WTC11 (cell line): ENCODE results near the gene MEAK7. TPM values are rescaled to one million over a fixed set of nuclear protein-coding genes. Genes with fewer than 3 reads are reported as not detected.
A peak's percentile ranks its signal among the peaks of the same experiment; 100 is the strongest.

Experiments
- ATAC-seq: fragments of 200-7000 bp; cut with Tn5 transposase; 2 replicates; pipeline ENCODE4 v1.10.0; 2021; ENCODE audit warnings: mild to moderate bottlenecking, moderate library complexity
- CTCF ChIA-PET: fragments of 300-600 bp; sonication (Branson Sonifier 250); formaldehyde crosslinking; loops from one replicate; lab custom pipeline; 2021; ENCODE audit warnings: antibody characterized with exemption; lab: Charles Lee
- POLR2A ChIA-PET: fragments of 350-600 bp; sonication (Branson Sonifier 250); formaldehyde crosslinking; loops from one replicate; lab custom pipeline; 2021; ENCODE audit warnings: antibody characterized with exemption; lab: Charles Lee
- DNase-seq: peaks from one replicate; pipeline ENCODE4 v3.0.0; 2021; ENCODE audit warnings: low spot score
- H3K27ac Mint-ChIP-seq: 2 replicates; pipeline ENCODE4 v1.8.0; 2021; ENCODE audit warnings: mixed read lengths
- H3K27me3 Mint-ChIP-seq: 2 replicates; pipeline ENCODE4 v1.8.0; 2021; ENCODE audit warnings: low read depth, mild to moderate bottlenecking, moderate library complexity, mixed read lengths
- H3K36me3 Mint-ChIP-seq: 2 replicates; pipeline ENCODE4 v1.8.0; 2021; ENCODE audit warnings: mixed read lengths
- H3K4me1 Mint-ChIP-seq: 2 replicates; pipeline ENCODE4 v1.8.0; 2022; ENCODE audit warnings: mixed read lengths
- H3K4me3 Mint-ChIP-seq: 2 replicates; pipeline ENCODE4 v1.8.0; 2021; ENCODE audit warnings: mild to moderate bottlenecking, moderate library complexity, mixed read lengths
- H3K9me3 Mint-ChIP-seq: 2 replicates; pipeline ENCODE4 v1.8.0; 2021; ENCODE audit warnings: mixed read lengths
- CTCF ChIP-seq: fragments of 200-600 bp; IDR thresholded peaks from 2 replicates; pipeline ENCODE4 v1.8.0; 2022; ENCODE audit warnings: antibody characterized with exemption
- EMX1 ChIP-seq: fragments of 250-450 bp; sonication (Bioruptor Pico); IDR thresholded peaks from 2 replicates; pipeline ENCODE4 v1.8.0; 2021; ENCODE audit warnings: mild to moderate bottlenecking
- ETV6 ChIP-seq: sonication (generic); formaldehyde crosslinking; IDR thresholded peaks from 2 replicates; pipeline ENCODE4 v1.8.1; 2022; ENCODE audit warnings: mild to moderate bottlenecking, missing genetic modification reagents
- GABPB1 ChIP-seq: sonication (generic); formaldehyde crosslinking; IDR thresholded peaks from 2 replicates; pipeline ENCODE4 v1.8.1; 2023; ENCODE audit warnings: mild to moderate bottlenecking, missing genetic modification reagents
- GTF2I ChIP-seq: fragments of 250-450 bp; sonication (Bioruptor Pico); conservative IDR thresholded peaks from 2 replicates; pipeline ENCODE4 v1.4.0; 2021; ENCODE audit warnings: mild to moderate bottlenecking
- HMGA2 ChIP-seq: fragments of 250-450 bp; sonication (Bioruptor Pico); IDR thresholded peaks from 2 replicates; pipeline ENCODE4 v1.4.0; 2021; ENCODE audit warnings: mild to moderate bottlenecking, moderate library complexity
- KAT7 ChIP-seq: sonication (generic); formaldehyde crosslinking; IDR thresholded peaks from 2 replicates; pipeline ENCODE4 v1.8.1; 2023; ENCODE audit warnings: missing genetic modification reagents, mild to moderate bottlenecking, borderline replicate concordance
- NR2C2 ChIP-seq: sonication (generic); formaldehyde crosslinking; IDR thresholded peaks from 2 replicates; pipeline ENCODE4 v1.8.0; 2022; ENCODE audit warnings: mild to moderate bottlenecking, missing genetic modification reagents
- RELA ChIP-seq: sonication (generic); formaldehyde crosslinking; IDR thresholded peaks from 2 replicates; pipeline ENCODE4 v1.8.1; 2022; ENCODE audit warnings: missing genetic modification reagents, mild to moderate bottlenecking, borderline replicate concordance
- TP53 ChIP-seq: sonication (generic); formaldehyde crosslinking; IDR thresholded peaks from 2 replicates; pipeline ENCODE4 v1.8.1; 2023; ENCODE audit warnings: mild to moderate bottlenecking, missing genetic modification reagents
- ZBTB21 ChIP-seq: sonication (generic); formaldehyde crosslinking; IDR thresholded peaks from 2 replicates; pipeline ENCODE4 v1.8.1; 2023; ENCODE audit warnings: mild to moderate bottlenecking, missing genetic modification reagents, borderline replicate concordance
- ZNF263 ChIP-seq: sonication (generic); formaldehyde crosslinking; IDR thresholded peaks from 2 replicates; pipeline ENCODE4 v1.8.1; 2022; ENCODE audit warnings: low read depth, mild to moderate bottlenecking, moderate library complexity, missing genetic modification reagents
- ZNF416 ChIP-seq: fragments of 250-450 bp; sonication (Bioruptor Pico); IDR thresholded peaks from 2 replicates; pipeline ENCODE4 v1.9.0; 2021; ENCODE audit warnings: mild to moderate bottlenecking, inconsistent platforms
- ZNF532 ChIP-seq: fragments of 250-450 bp; sonication (Bioruptor Pico); IDR thresholded peaks from 2 replicates; pipeline ENCODE4 v1.9.0; 2021; ENCODE audit warnings: mild to moderate bottlenecking, borderline replicate concordance
- total RNA-seq: library from RNA; stranded (reverse); gene quantifications from 3 replicates; pipeline ENCODE4 v1.2.3, GENCODE V29; 2021
- TF ChIP-seq, protein P1 (sequence below): sonication (generic); formaldehyde crosslinking; IDR thresholded peaks from 2 replicates; pipeline ENCODE4 v1.8.0; 2023; ENCODE audit warnings: missing genetic modification reagents, mild to moderate bottlenecking, borderline replicate concordance

The MEAK7 gene
- total RNA-seq, 1 experiment from 2014 or later = 14.4 TPM

DNA sequence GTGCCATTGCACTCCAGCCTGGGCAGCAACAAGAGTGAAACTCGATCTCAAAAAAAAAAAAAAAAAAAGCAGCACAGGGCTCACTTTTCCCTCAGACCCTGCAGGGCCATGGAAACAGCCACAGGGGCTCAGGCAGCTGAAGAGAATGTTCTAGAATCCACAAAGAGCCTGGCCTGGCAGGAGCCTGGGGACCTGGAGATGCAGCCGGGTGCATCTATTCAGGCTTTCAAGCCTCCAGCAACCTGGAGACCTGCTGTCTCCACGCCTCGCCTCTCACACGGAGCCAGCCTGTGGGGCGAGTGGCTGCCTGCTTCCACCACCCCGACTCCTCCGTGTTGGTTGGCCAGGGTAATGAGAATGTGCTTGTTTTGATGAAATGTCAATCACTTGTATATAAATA, 44.0 kb upstream of the MEAK7 start:
- POLR2A ChIA-PET = interaction anchor here (0.7 kb wide), 1 partner anchor 105 kb away, joined by 5 read pairs; no protein-coding TSS in a partner anchor
- no peak for DNase-seq
- CTCF ChIA-PET = interaction anchor here (1.0 kb wide), 1 partner anchor 42 kb away, joined by 3 read pairs; no protein-coding TSS in a partner anchor
- H3K4me3 Mint-ChIP-seq = no peak overlapping the region
- no peaks in the 10 kb centered on the region for H3K36me3 Mint-ChIP-seq
- no peaks in the 10 kb centered on the region for H3K9me3 Mint-ChIP-seq
- TF ChIP-seq KAT7 (CRISPR knock-in tag) = no peak
- H3K27ac Mint-ChIP-seq = no peak overlapping the region
- ATAC-seq = peak; percentile 56
- H3K27me3 Mint-ChIP-seq = no peaks in the 10 kb centered on the region
- peaks cover 29% of the 10 kb centered on the region for H3K4me1 Mint-ChIP-seq

DNA sequence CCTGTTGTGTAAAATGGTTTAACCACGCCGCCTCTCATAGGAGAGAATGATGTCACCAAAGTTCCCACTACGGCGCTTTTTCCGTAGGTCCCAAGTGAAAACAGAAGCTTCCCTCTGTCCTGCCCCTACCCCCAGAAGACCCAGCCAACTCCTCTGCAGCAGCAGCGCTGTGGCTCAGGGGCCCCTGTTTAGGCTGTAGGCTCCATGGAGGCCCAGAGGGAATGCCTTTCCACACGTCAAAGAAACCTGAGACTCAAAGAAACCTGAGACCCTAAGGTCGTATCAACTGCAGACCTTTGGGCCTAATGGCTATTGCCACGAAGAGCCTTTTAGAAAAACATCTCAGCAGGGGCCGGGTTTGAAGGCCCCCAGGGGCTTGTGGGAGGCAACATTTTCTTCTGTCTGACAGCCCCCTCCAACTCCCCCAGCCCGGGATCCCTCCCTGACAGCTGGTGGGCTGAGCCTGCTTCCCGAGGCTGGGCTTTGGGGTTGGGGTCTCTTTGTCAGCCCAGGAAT, 43.1 kb upstream of the MEAK7 start:
- Mint-ChIP-seq H3K9me3 (no peaks in the 10 kb centered on the region), H3K36me3 (no peaks in the 10 kb centered on the region), H3K27me3 (no peaks in the 10 kb centered on the region), H3K27ac (no peak overlapping the region), H3K4me1 (peaks cover 29% of the 10 kb centered on the region), H3K4me3 (no peak overlapping the region)
- peak; percentile 46 for ATAC-seq
- ChIA-PET CTCF (interaction anchor here (0.9 kb wide), 1 partner anchor 36 kb away, joined by 3 read pairs; no protein-coding TSS in a partner anchor), POLR2A (interaction anchor here (0.5 to 0.7 kb wide), 2 partner anchors 57 to 106 kb away, joined by 5 read pairs; no protein-coding TSS in a partner anchor)
- TF ChIP-seq EMX1 (CRISPR knock-in tag) (no peak), GABPB1 (no peak), ZNF263 (CRISPR knock-in tag) (no peak), ZNF532 (no peak), RELA (no peak), ETV6 (CRISPR knock-in tag) (no peak), HMGA2 (CRISPR knock-in tag) (no peak)
- TF ChIP-seq, protein P1, sequence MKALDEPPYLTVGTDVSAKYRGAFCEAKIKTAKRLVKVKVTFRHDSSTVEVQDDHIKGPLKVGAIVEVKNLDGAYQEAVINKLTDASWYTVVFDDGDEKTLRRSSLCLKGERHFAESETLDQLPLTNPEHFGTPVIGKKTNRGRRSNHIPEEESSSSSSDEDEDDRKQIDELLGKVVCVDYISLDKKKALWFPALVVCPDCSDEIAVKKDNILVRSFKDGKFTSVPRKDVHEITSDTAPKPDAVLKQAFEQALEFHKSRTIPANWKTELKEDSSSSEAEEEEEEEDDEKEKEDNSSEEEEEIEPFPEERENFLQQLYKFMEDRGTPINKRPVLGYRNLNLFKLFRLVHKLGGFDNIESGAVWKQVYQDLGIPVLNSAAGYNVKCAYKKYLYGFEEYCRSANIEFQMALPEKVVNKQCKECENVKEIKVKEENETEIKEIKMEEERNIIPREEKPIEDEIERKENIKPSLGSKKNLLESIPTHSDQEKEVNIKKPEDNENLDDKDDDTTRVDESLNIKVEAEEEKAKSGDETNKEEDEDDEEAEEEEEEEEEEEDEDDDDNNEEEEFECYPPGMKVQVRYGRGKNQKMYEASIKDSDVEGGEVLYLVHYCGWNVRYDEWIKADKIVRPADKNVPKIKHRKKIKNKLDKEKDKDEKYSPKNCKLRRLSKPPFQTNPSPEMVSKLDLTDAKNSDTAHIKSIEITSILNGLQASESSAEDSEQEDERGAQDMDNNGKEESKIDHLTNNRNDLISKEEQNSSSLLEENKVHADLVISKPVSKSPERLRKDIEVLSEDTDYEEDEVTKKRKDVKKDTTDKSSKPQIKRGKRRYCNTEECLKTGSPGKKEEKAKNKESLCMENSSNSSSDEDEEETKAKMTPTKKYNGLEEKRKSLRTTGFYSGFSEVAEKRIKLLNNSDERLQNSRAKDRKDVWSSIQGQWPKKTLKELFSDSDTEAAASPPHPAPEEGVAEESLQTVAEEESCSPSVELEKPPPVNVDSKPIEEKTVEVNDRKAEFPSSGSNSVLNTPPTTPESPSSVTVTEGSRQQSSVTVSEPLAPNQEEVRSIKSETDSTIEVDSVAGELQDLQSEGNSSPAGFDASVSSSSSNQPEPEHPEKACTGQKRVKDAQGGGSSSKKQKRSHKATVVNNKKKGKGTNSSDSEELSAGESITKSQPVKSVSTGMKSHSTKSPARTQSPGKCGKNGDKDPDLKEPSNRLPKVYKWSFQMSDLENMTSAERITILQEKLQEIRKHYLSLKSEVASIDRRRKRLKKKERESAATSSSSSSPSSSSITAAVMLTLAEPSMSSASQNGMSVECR = no peak
- no peak for DNase-seq

DNA sequence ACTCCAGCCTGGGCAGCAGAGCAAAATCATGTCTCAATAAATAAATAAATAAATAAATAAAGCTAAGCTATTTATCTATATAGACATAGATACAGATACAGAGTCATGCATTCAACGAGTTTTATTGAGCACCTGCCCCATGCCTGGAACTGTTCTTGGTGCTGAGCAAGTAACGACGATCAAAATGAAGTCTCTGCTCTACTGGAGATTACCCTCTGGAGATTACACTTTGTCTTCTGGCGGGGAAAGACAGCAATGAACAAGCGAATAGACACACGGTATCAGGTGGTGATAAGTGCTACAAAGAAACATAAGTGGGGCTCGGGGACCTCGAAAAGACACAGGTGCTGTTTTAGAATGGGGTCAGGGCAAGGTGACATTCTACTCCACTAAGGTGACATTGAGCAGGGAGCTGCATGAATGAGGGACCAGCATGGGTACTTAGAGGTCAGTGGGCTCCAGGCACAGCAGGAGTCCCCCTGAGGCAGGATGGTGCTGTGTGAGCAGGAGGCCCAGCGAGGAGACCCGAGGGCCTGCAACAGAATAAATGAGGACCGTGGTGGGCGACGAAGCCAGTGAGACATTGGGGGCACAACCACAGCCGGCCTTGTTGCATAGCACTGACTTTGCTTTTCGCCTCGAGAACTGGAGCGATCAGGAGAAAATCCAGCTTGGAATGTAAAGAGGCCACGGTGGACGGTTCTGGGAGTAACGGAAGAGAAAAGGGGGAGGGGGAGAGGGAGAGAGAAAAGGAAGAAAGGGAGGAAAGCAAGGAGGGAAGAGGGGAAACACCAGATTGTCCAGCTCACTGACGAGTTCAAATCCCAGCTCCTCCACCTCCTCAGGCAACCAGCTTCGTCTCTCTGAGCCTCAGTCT, 42.4 kb upstream of the MEAK7 start:
- H3K9me3 Mint-ChIP-seq = no peaks in the 10 kb centered on the region
- POLR2A ChIA-PET = interaction anchor here (0.5 kb wide), 1 partner anchor 56 kb away, joined by 5 read pairs; no protein-coding TSS in a partner anchor
- TF ChIP-seq ZBTB21 (no peak), NR2C2 (CRISPR knock-in tag) (no peak), GTF2I (CRISPR knock-in tag) (no peak), TP53 (CRISPR knock-in tag) (no peak), CTCF (no peak), RELA (no peak), ZNF416 (CRISPR knock-in tag) (no peak)
- TF ChIP-seq, protein P1 = no peak

More for the DNA sequence above, 42.4 kb upstream of the MEAK7 start:
- CTCF ChIA-PET = interaction anchor here (0.9 kb wide), 1 partner anchor 36 kb away, joined by 3 read pairs; no protein-coding TSS in a partner anchor
- Mint-ChIP-seq H3K4me3 (no peak overlapping the region), H3K4me1 (peaks cover 29% of the 10 kb centered on the region), H3K36me3 (no peaks in the 10 kb centered on the region), H3K27ac (no peak overlapping the region), H3K27me3 (no peaks in the 10 kb centered on the region)
- no peak for DNase-seq
- ATAC-seq = no peak
